ENCODE data around the gene FAM83D.

The FAM83D gene

DNA sequence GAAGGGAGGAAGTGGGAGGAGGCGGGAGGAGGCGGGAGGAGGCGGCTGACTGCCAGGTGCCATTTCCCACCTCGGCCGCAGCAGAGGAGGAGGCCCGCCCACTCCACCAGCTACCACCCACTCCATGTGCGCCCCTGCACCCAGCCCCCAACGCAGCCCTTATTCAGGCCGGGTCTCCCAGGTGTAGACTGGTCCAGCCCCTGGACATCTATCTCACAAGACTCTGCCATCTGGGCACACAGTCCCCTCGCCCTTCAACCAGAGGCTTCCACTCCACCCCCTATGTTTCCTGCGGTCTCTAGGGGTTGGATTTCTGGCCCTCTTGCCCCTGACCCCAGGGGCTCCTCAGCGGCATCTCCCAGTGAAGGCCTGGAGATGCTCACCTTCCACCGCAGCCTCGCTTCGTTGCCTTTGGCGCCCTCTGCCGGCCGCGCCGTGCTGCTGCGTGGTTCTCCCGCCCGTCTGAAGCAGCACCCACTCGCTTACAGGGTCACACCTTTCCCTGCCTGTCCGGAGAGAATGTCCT lies 32.6 kb upstream of the FAM83D start:
- peak overlapping the region; percentile 78 for H3K4me2 ChIP-seq (ENCODE audit: low read length)
- H3K27ac ChIP-seq (ENCODE audit: low read length): peak overlapping the region; percentile 95
- H4K20me1 ChIP-seq (ENCODE audit: insufficient read depth, low read length): peaks cover 13% of the 10 kb centered on the region
- H3K36me3 ChIP-seq (replicated peaks; ENCODE audit: low read depth, low read length): peaks cover 59% of the 10 kb centered on the region
- peak overlapping the region; percentile 51 for H3K4me3 ChIP-seq (ENCODE audit: low read length)
- H3K27me3 ChIP-seq (ENCODE audit: low read depth, low read length): no peaks in the 10 kb centered on the region
- H3K9ac ChIP-seq (ENCODE audit: low read length): peak overlapping the region; percentile 83
- no peaks in the 10 kb centered on the region for H3K9me3 ChIP-seq (ENCODE audit: insufficient read depth, low read length)
- peaks cover 60% of the 10 kb centered on the region for H3K4me1 ChIP-seq (ENCODE audit: low read length)
- H2AFZ ChIP-seq (ENCODE audit: low read depth, low read length): no peak overlapping the region
- TF ChIP-seq EZH2phosphoT487 (IDR thresholded peaks at IDR 0.05; ENCODE audit: low read depth): no peak
- TF ChIP-seq, protein P1, sequence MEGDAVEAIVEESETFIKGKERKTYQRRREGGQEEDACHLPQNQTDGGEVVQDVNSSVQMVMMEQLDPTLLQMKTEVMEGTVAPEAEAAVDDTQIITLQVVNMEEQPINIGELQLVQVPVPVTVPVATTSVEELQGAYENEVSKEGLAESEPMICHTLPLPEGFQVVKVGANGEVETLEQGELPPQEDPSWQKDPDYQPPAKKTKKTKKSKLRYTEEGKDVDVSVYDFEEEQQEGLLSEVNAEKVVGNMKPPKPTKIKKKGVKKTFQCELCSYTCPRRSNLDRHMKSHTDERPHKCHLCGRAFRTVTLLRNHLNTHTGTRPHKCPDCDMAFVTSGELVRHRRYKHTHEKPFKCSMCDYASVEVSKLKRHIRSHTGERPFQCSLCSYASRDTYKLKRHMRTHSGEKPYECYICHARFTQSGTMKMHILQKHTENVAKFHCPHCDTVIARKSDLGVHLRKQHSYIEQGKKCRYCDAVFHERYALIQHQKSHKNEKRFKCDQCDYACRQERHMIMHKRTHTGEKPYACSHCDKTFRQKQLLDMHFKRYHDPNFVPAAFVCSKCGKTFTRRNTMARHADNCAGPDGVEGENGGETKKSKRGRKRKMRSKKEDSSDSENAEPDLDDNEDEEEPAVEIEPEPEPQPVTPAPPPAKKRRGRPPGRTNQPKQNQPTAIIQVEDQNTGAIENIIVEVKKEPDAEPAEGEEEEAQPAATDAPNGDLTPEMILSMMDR (IDR thresholded peaks at IDR 0.05; ENCODE audit: low read depth, low read length): peak; percentile 97
- H3K79me2 ChIP-seq (ENCODE audit: low read length): peaks cover 96% of the 10 kb centered on the region

DNA sequence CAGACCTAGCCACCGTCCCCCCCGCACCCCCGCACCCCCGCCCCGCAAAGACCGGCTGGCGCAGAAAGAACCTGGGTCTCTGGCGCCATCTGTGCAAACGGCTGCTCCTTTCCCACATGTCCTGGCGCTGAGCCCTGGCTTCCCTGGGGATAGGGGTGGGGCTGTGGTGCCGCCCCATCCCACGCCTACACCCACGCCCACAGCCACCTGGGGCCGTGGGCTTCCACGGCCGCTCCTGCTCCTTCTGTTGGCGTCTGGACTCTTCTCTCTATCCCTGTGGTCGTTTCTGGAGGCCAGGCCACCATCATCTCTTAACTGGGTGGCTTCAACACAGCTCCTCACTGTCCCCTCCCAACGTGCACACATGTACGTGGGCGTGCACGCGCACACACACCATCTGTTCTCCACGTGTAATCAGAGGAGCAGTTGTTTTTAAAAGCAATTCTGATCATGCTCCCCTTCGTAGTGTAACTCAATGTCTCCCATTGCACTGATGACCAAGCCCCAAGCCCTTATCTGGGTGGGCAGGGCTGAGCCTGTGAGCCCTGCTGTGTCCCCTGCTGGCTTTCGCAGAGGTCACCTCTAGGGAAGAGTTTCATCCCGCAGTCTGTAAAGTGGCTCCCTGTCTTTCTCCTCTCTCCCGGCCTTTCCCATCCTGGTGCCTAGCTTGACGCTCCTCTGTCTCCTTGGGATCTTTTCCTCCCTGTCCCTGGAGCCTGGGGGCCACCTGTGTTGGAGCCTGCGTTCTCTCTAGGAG lies 31.9 kb upstream of the FAM83D start:
- H3K9me3 ChIP-seq (ENCODE audit: insufficient read depth, low read length): no peaks in the 10 kb centered on the region
- H3K27me3 ChIP-seq (ENCODE audit: low read depth, low read length): no peaks in the 10 kb centered on the region
- no peak overlapping the region for H2AFZ ChIP-seq (ENCODE audit: low read depth, low read length)
- H4K20me1 ChIP-seq (ENCODE audit: insufficient read depth, low read length): peaks cover 15% of the 10 kb centered on the region
- H3K27ac ChIP-seq (ENCODE audit: low read length): peak overlapping the region; percentile 95
- H3K79me2 ChIP-seq (ENCODE audit: low read length): peaks cover 96% of the 10 kb centered on the region
- peaks cover 64% of the 10 kb centered on the region for H3K36me3 ChIP-seq (replicated peaks; ENCODE audit: low read depth, low read length)
- no peak for TF ChIP-seq EZH2phosphoT487 (IDR thresholded peaks at IDR 0.05; ENCODE audit: low read depth)
- TF ChIP-seq, protein P1 (IDR thresholded peaks at IDR 0.05; ENCODE audit: low read depth, low read length): no peak
- H3K4me2 ChIP-seq (ENCODE audit: low read length): peak overlapping the region; percentile 25
- H3K4me1 ChIP-seq (ENCODE audit: low read length): peaks cover 56% of the 10 kb centered on the region
- no peak overlapping the region for H3K4me3 ChIP-seq (ENCODE audit: low read length)
- peak overlapping the region; percentile 47; the same call in 1 of the 2 replicates for H3K9ac ChIP-seq (ENCODE audit: low read length)

DNA sequence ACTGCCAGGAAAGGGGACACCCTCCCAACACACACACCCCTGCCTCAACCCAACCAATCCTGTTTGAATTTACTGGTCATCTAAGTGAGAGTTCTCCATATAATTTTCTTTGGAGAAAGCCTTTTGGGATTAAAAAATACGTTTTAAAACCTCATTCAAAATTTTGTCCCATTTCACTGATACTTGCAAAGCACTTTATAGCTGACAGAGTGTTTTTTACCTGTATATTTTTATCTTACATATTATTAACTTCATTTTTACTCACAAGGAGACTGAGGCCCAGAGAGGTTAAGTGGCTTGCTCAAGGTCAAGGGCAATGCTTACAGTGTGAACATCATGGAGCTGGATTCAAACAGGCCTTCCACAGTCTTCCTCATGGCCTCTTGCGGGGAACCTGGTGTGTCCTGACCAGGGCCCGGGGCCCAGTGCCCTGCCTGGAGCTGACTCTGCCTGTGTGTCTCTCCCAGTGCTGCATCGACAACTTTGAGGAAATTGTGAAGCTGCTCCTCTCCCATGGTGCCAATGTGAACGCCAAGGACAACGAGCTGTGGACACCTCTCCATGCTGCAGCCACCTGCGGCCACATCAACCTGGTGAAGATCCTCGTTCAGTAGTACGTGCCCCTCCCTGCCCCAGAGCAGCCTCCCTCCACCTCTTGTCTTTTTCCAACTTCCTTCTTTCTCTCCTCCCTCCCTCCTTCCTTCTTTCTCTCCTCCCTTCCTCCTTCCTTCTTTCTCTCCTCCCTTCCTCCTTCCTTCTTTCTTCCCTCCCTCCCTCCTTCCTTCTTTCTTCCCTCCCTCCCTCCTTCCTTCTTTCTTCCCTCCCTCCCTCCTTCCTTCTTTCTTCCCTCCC lies 30.9 kb upstream of the FAM83D start:
- Histone ChIP-seq H3K4me1 (ENCODE audit: low read length) (peaks cover 45% of the 10 kb centered on the region), H3K4me2 (ENCODE audit: low read length) (no peak overlapping the region), H3K36me3 (replicated peaks; ENCODE audit: low read depth, low read length) (peaks cover 63% of the 10 kb centered on the region), H3K9me3 (ENCODE audit: insufficient read depth, low read length) (no peaks in the 10 kb centered on the region), H3K4me3 (ENCODE audit: low read length) (no peak overlapping the region), H3K27ac (ENCODE audit: low read length) (peak overlapping the region; percentile 95; the same call in 1 of the 2 replicates), H3K27me3 (ENCODE audit: low read depth, low read length) (no peaks in the 10 kb centered on the region), H3K79me2 (ENCODE audit: low read length) (peaks cover 93% of the 10 kb centered on the region), H2AFZ (ENCODE audit: low read depth, low read length) (no peak overlapping the region), H3K9ac (ENCODE audit: low read length) (no peak overlapping the region), H4K20me1 (ENCODE audit: insufficient read depth, low read length) (peaks cover 20% of the 10 kb centered on the region)
- no peak for TF ChIP-seq EZH2phosphoT487 (IDR thresholded peaks at IDR 0.05; ENCODE audit: low read depth)
- TF ChIP-seq, protein P1 (IDR thresholded peaks at IDR 0.05; ENCODE audit: low read depth, low read length): no peak

Measured in OCI-LY3 (cell line).